GM12873 (cell line): ENCODE results near the gene ESF1.

Source experiments
- CTCF ChIP-seq: IDR thresholded peaks from 2 replicates; pipeline ENCODE4 v1.5.1; 2012; ENCODE audit warnings: low read depth, mild to moderate bottlenecking, moderate library complexity, low read length, control low read depth; ENCODE audit not compliant: insufficient read depth; ENCODE audit errors: missing control alignments

The ESF1 gene

GRCh38 chr20:13788167-13788834 lies 3.6 kb upstream of the ESF1 start:
- peak; percentile 66 for TF ChIP-seq CTCF

- TF ChIP-seq CTCF: no peak
These were observed 1.6 kb upstream of the ESF1 start for GRCh38 chr20:13786143-13786828.

- no peak for TF ChIP-seq CTCF
These were observed 337 bp downstream of the ESF1 start for GRCh38 chr20:13784271-13784892.

- no peak for TF ChIP-seq CTCF
These were observed 1.2 kb downstream of the ESF1 start for GRCh38 chr20:13783528-13783927.

GRCh38 chr20:13778827-13779226 lies 5.9 kb downstream of the ESF1 start:
- TF ChIP-seq CTCF: no peak

GRCh38 chr20:13777171-13777601 lies 7.5 kb downstream of the ESF1 start:
- TF ChIP-seq CTCF: no peak

- TF ChIP-seq CTCF: no peak
These were observed 8.9 kb downstream of the ESF1 start for GRCh38 chr20:13775867-13776266.
